BE2C (cell line): ENCODE data around the gene PMAIP1.

Source experiments
- DNase-seq: peaks from one replicate; pipeline ENCODE4 v3.0.0-alpha.2; 2020
- H3K27me3 ChIP-seq: fragments of 250-450 bp; sonication (Bioruptor Pico); 2 replicates; pipeline ENCODE4 v1.5.1; 2020; ENCODE audit warnings: mild to moderate bottlenecking
- H3K36me3 ChIP-seq: fragments of 250-450 bp; sonication (Bioruptor Pico); 2 replicates; pipeline ENCODE4 v1.5.1; 2020; ENCODE audit warnings: mild to moderate bottlenecking
- H3K4me1 ChIP-seq: fragments of 250-450 bp; sonication (Bioruptor Pico); 2 replicates; pipeline ENCODE4 v1.5.1; 2020
- H3K4me3 ChIP-seq: 2 replicates; pipeline ENCODE4 v1.5.1; 2011; ENCODE audit warnings: low read depth, low read length
- H3K9me3 ChIP-seq: fragments of 250-450 bp; sonication (Bioruptor Pico); 2 replicates; pipeline ENCODE4 v1.5.1; 2020
- TF ChIP-seq, protein P1 (sequence below): IDR thresholded peaks from 2 replicates; pipeline ENCODE4 v1.5.1; 2012; ENCODE audit warnings: mild to moderate bottlenecking, low read depth, low read length

Gene PMAIP1

DNA sequence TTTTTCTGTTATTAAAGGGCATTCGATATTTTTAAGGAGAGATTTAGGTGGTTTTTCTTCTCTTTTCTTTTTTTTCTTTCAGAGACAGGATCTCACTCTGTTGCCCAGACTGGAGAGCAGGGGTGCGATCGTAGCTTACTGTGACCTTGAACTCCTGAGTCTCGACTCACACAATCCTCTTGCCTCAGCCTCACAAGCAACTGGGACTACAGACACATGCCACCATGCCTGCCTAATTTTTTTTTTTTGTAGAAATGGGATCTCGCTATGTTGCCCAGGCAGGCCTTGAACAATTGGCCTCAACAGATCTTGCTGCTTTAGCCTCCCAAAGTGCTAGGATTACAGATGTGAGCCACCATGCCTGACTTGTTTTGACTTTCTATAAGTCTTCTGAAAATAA lies 26.3 kb downstream of the PMAIP1 start:
- H3K9me3 ChIP-seq, result no peaks in the 10 kb centered on the region
- no peaks in the 10 kb centered on the region for H3K4me1 ChIP-seq
- TF ChIP-seq, protein P1, sequence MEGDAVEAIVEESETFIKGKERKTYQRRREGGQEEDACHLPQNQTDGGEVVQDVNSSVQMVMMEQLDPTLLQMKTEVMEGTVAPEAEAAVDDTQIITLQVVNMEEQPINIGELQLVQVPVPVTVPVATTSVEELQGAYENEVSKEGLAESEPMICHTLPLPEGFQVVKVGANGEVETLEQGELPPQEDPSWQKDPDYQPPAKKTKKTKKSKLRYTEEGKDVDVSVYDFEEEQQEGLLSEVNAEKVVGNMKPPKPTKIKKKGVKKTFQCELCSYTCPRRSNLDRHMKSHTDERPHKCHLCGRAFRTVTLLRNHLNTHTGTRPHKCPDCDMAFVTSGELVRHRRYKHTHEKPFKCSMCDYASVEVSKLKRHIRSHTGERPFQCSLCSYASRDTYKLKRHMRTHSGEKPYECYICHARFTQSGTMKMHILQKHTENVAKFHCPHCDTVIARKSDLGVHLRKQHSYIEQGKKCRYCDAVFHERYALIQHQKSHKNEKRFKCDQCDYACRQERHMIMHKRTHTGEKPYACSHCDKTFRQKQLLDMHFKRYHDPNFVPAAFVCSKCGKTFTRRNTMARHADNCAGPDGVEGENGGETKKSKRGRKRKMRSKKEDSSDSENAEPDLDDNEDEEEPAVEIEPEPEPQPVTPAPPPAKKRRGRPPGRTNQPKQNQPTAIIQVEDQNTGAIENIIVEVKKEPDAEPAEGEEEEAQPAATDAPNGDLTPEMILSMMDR, result no peak
- DNase-seq, result no peak
- no peak overlapping the region for H3K4me3 ChIP-seq
- H3K36me3 ChIP-seq, result no peaks in the 10 kb centered on the region
- no peaks in the 10 kb centered on the region for H3K27me3 ChIP-seq

DNA sequence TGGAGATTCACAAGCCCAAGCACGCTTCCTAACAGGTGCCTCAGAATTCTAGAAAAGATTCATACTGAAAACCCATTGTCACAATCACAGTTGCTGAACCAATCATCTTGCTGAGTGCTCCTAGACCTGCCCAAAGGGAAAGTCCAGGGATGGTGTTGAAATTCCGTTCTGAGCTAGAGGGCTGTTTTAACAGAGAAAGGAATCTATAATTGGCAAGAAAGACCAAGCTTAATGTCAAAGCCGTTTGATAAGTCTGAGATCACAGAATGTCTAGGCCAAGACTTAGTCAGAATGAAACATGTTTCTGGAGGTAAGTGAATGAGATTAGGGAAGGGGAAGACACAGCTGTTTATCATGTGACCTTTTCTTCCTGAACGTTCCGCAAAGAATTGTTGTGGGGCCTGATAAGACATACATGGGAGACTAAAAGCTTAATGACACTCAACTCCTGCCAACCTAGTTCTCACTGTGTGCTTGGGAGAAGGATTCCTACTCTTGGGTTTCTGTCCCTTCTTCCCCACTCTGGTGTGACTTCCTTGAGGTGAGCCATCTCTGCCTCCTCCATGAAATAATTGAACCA lies 27.5 kb downstream of the PMAIP1 start:
- DNase-seq, result no peak
- no peaks in the 10 kb centered on the region for H3K9me3 ChIP-seq
- H3K27me3 ChIP-seq, result no peaks in the 10 kb centered on the region
- no peak overlapping the region for H3K4me3 ChIP-seq
- H3K36me3 ChIP-seq, result no peaks in the 10 kb centered on the region
- peaks cover under 1% of the 10 kb centered on the region; the same call in 1 of the 2 replicates for H3K4me1 ChIP-seq
- TF ChIP-seq, protein P1, result no peak

- DNase-seq, result no peak
- Histone ChIP-seq H3K4me3 (no peak overlapping the region), H3K36me3 (no peaks in the 10 kb centered on the region), H3K4me1 (peaks cover 3% of the 10 kb centered on the region; the same call in 1 of the 2 replicates), H3K27me3 (no peaks in the 10 kb centered on the region), H3K9me3 (no peaks in the 10 kb centered on the region)
- TF ChIP-seq, protein P1, result no peak
Observed at GRCh38 chr18:59928201-59928600, 28.4 kb downstream of the PMAIP1 start.

GRCh38 chr18:59929621-59930295 lies 30.0 kb downstream of the PMAIP1 start:
- H3K27me3 ChIP-seq, result no peaks in the 10 kb centered on the region
- no peaks in the 10 kb centered on the region for H3K9me3 ChIP-seq
- no peak for DNase-seq
- H3K4me3 ChIP-seq, result no peak overlapping the region
- peaks cover 3% of the 10 kb centered on the region; the same call in 1 of the 2 replicates for H3K4me1 ChIP-seq
- TF ChIP-seq, protein P1, result no peak
- H3K36me3 ChIP-seq, result no peaks in the 10 kb centered on the region

GRCh38 chr18:59932401-59932800 lies 32.6 kb downstream of the PMAIP1 start:
- Histone ChIP-seq H3K9me3 (no peaks in the 10 kb centered on the region), H3K4me1 (peaks cover 3% of the 10 kb centered on the region; the same call in 1 of the 2 replicates), H3K4me3 (no peak overlapping the region), H3K36me3 (no peaks in the 10 kb centered on the region), H3K27me3 (no peaks in the 10 kb centered on the region)
- DNase-seq, result no peak
- TF ChIP-seq, protein P1, result no peak

GRCh38 chr18:59938676-59939075 lies 38.9 kb downstream of the PMAIP1 start:
- H3K27me3 ChIP-seq, result no peaks in the 10 kb centered on the region
- TF ChIP-seq, protein P1, result no peak
- DNase-seq, result no peak
- no peaks in the 10 kb centered on the region for H3K9me3 ChIP-seq
- no peak overlapping the region for H3K4me3 ChIP-seq
- H3K4me1 ChIP-seq, result no peaks in the 10 kb centered on the region
- H3K36me3 ChIP-seq, result no peaks in the 10 kb centered on the region
